ENCODE measurements around the gene MMP25.
"Not testable (repeated sequence)": the region's sequence is repeated elsewhere in the genome, so short reads cannot be mapped to it uniquely, and the experiment has no call there.

Gene MMP25

GRCh38 chr16:3074860-3075522, 28.6 kb downstream of the MMP25 start:
- no peak for DNase-seq

- DNase-seq = no peak
These were observed 29.2 kb downstream of the MMP25 start for GRCh38 chr16:3075523-3075915.

- DNase-seq = not testable (repeated sequence)
These were observed 29.6 kb downstream of the MMP25 start for GRCh38 chr16:3075946-3076345.

- no peak for DNase-seq
These were observed 30.2 kb downstream of the MMP25 start for GRCh38 chr16:3076577-3076976.

GRCh38 chr16:3080024-3080423, 33.7 kb downstream of the MMP25 start:
- no peak for DNase-seq

GRCh38 chr16:3081957-3082356, 35.6 kb downstream of the MMP25 start:
- DNase-seq = not testable (repeated sequence)

- DNase-seq = not testable (repeated sequence)
These were observed 37.0 kb downstream of the MMP25 start for GRCh38 chr16:3083408-3083807.

- DNase-seq = no peak
These were observed 38.1 kb downstream of the MMP25 start for GRCh38 chr16:3084491-3084890.

GRCh38 chr16:3084969-3085670, 38.8 kb downstream of the MMP25 start:
- DNase-seq = no peak

- DNase-seq = no peak
These were observed 39.7 kb downstream of the MMP25 start for GRCh38 chr16:3085868-3086595.

- no peak for DNase-seq
These were observed 40.4 kb downstream of the MMP25 start for GRCh38 chr16:3086596-3087242.

- DNase-seq = no peak
These were observed 41.2 kb downstream of the MMP25 start for GRCh38 chr16:3087243-3088235.

GRCh38 chr16:3088450-3088849, 42.1 kb downstream of the MMP25 start:
- DNase-seq = no peak

GRCh38 chr16:3088925-3089716, 42.8 kb downstream of the MMP25 start:
- DNase-seq = no peak

GRCh38 chr16:3089717-3090592, 43.6 kb downstream of the MMP25 start:
- no peak for DNase-seq

- DNase-seq = no peak
These were observed 45.2 kb downstream of the MMP25 start for GRCh38 chr16:3091551-3091950.

- DNase-seq = no peak
These were observed 46.2 kb downstream of the MMP25 start for GRCh38 chr16:3092501-3092941.

- peak; percentile 28 for DNase-seq
These were observed 48.1 kb downstream of the MMP25 start for GRCh38 chr16:3094289-3095027.

GRCh38 chr16:3095869-3096268, 49.5 kb downstream of the MMP25 start:
- DNase-seq = peak; percentile 9

Data from fibroblast of skin of scalp (primary cell).